ENCODE results near the gene ARV1.
A peak's percentile ranks its signal among the peaks of the same experiment; 100 is the strongest.
"Not testable (repeated sequence)": the region's sequence is repeated elsewhere in the genome, so short reads cannot be mapped to it uniquely, and the experiment has no call there.

The ARV1 gene

DNA sequence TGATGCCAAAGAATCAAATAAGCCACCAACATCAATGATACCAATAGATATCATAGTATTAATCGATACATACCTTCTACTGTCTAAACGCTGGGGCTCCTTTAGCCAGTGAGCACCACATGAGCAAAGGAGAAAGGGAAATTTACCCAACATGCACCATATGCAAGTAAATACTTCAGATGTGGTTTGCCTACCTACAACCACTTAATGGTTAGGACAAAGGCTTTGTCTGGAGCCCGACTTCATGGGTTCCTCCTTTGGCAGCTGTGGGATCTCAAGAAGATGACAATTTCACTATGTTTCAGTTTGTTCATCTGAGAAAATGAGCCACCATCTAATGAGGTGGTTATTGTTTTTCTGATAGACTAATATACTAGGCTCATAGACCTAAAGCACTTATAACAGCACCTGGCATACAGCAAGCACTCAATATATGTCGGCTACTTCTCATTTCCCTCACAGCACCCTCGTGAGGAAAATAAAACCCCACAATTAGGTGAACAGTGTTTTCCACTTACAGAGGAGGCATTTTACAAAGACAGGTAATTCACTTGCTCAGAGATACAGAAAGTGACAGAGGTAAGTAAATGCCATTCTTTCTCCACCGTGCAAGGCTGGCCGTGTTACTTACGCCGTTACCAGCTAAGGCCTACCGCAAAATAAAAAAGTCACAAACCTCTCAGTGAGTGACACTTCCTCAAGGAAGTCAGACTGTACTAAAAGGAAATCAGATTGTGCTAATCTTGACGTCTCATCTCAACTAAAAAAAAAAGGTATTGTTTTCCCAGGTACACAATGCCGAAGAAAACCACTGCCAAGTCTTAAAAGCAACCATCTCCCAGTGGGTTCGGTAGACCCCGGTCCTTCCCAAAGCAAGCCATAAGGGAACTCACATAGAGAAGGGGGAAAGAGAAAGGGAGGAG lies 1.8 kb upstream of the ARV1 start:
- DNase-seq, result no peak

DNA sequence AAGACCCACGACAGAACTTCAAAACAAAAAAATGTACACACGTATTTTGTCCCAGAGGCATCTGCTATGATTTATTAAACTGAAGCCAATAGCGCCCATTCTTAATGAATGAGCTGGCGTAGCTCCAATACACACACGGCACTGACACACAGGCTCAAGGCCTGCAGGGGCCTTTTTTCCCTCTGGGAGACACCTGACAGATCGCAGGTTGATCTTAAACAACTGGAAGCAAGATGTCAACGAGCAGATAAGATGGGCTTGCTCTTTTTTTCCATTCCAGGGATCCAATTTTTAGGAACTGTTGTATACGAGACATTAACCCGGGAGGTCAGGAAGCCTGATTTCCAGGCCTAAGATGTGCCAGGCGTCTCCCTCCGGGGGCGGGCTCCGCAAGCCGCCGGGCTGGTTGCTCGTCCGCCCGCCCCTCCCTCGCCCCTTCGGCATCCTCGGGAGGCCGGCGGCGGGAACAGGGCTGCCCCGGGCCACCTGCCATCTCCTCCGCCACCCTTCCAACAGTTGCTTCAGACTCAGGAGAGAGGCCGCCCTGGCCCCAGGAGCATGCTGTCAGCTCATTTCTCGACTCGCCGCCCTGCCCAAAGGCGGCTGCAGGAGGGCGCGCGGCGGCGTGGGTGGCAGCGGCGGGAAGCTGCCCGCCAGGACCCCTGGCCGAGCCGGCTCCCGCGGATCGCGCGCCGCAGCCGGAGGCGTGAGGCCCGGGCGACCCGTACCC lies 968 bp upstream of the ARV1 start:
- peak; percentile 71 to 78 for DNase-seq

- no peak for DNase-seq
These were observed 459 bp downstream of the ARV1 start for GRCh38 chr1:230979389-230979716.

DNA sequence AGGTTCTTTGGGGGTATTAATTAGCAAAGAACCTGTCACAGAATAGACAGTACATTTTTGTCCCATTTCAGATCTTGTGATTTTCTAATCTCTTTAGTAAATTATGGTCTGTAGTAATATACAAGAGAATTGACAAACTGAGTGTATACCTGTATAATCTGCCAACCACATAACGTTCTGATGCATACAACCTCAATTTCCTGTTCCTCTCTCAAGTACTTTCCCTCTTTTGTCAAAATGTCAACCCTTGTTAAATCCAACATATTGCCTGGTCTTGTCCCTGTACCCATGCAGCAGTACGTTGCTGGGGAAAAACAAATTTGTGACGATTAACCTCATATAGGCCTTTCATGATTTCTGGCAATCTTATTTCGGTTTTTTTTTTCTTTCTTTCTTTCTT lies 1.1 kb downstream of the ARV1 start:
- no peak for DNase-seq

- DNase-seq, result no peak
These were observed 3.8 kb downstream of the ARV1 start for GRCh38 chr1:230982696-230983095.

DNA sequence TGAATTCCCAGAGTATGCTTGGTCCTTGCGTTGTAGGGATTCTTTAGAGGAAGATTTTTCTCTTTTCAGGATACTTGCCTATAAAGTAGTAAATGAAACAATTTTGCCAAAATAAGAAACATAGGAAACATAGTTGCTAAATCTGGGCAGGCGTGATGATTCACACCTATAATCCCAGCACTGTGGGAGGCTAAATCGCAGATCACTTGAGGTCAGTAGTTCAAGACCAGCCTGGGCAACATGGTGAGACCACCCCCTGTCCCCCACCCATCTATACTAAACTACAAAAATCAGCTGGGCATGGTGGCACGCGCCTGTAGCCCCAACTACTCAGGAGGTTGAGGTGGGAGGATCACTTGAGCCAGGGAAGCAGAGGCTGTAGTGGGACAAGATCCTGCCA lies 4.9 kb downstream of the ARV1 start:
- DNase-seq, result no peak

- DNase-seq, result not testable (repeated sequence)
These were observed 6.0 kb downstream of the ARV1 start for GRCh38 chr1:230984622-230985515.

- no peak for DNase-seq
These were observed 6.8 kb downstream of the ARV1 start for GRCh38 chr1:230985711-230986110.

DNA sequence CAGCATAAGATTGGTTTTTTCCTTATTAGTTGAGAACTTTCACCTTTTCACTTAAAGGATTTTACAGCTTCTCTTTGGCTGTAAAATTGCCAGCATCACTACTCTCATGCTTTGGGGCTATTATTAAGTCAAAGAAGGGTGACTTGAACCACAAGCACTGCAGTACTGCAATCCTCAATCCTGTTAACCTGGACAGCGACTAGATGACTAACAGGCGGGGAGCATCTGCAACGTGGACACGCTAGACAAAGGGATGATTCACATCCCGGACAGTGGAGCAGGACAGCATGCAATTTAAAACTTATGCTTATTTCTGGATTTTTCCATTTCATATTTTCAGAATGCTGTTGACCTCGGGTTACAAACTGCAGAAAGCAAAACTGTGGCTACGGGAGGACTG lies 8.1 kb downstream of the ARV1 start:
- DNase-seq, result no peak

GRCh38 chr1:230987448-230987847 lies 8.6 kb downstream of the ARV1 start:
- no peak for DNase-seq

DNA sequence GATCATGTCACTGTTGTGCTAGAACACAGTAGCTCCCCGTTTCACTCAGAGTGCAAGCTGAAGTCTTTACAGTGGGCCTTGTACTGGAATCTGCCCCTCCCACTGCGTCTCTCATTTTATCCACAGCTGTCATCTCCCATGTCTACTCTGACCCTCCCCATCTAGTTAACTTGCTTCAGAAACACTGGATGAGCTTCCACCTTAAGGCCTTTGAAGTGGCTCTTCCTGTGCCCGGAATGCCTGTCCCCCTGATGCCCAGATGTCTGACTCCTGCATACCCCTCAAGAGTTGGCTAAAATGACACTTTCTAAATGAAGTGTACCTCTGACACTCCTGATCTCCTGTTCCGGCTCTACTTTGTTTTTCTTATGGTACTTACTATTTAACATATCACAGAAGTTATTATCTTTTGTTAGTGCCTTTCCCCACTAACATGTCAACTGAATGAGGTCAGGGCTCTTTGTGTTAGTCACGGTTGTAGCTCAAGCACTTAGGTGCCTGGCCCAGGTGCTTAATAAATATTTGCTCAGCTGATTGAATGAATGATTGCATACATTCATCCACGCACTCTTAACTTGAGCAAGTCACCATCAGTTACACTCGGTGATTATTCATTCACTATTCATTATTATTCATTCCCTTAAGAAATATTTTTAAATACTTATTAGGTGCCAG lies 13.3 kb downstream of the ARV1 start:
- DNase-seq, result peak in 1 of 2 experiments; percentile 3

GRCh38 chr1:230994860-230995259 lies 16.0 kb downstream of the ARV1 start:
- no peak for DNase-seq

GRCh38 chr1:231000201-231000600 lies 21.3 kb downstream of the ARV1 start:
- no peak for DNase-seq

DNA sequence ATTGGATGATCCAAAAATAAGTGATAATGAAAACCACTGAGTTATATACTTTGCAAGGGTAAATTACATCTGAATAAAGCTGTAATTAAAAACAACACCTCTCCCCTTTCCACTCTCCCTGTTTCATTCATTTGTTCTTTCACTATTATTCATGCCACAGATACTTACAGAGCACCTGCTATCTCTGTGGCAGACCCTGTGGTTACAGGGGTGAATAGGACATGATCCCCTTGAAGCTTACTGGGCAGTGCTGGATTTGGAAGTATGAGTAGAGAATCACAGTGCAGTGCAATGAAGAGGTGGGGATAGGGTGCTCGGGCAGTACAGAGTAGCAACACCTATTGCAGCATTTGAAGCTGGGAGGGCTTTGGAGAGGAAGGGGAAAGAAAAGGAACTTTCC lies 21.7 kb downstream of the ARV1 start:
- no peak for DNase-seq

GRCh38 chr1:231001892-231002291 lies 23.0 kb downstream of the ARV1 start:
- DNase-seq, result no peak

GRCh38 chr1:231007535-231007934 lies 28.6 kb downstream of the ARV1 start:
- DNase-seq, result not testable (repeated sequence)

GRCh38 chr1:231011360-231011759 lies 32.5 kb downstream of the ARV1 start:
- DNase-seq, result no peak

- no peak for DNase-seq
These were observed 33.1 kb downstream of the ARV1 start for GRCh38 chr1:231011963-231012362.

DNA sequence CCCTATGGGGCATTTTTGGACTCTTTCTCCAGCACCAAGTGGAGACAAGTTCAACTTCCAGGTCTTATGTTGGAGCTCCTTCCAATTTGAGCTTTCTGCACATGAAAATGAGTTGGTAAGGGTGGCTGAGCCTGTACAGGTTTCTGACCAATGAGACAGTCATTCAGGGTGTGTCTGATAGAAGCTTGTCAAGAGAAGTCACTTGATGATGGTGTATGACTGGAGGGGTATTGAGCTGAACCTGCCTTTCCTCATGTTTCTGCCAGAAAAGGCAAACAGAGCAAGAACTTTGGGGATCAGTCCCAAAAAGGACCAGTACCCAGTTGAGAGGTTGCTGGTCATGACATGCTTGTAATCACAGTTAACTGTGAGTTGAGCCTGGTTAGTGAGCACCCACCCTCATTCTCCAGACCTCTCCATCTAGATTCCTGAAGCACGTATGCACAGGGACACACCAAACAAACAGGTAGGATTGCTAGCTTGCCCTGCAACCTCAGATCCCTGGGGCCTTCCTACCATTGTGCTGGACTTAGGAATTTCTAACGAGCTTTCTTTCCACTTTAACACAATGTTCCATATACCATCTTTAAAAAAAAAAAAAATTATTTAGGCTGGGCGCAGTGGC lies 34.6 kb downstream of the ARV1 start:
- DNase-seq, result no peak

- no peak for DNase-seq
These were observed 37.3 kb downstream of the ARV1 start for GRCh38 chr1:231016234-231016633.

DNA sequence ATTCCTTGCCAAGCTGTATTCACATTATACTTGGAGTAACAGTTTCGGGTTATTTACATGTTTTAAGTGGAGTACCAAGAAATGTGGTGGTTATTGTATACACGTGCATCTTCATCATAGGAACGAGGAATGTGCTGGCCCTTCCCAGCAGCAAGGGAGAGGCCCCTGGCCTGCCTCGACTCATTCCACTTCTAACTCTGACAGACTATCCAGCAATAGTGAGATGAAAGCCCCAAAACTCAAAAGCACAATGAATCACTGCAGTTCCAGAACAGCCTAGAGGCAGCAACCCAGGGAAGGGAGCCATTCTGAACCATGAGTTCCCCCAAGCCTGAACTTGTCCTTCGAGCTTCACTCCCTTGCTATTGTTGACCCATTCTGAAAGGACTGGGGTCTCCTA lies 38.1 kb downstream of the ARV1 start:
- no peak for DNase-seq

DNA sequence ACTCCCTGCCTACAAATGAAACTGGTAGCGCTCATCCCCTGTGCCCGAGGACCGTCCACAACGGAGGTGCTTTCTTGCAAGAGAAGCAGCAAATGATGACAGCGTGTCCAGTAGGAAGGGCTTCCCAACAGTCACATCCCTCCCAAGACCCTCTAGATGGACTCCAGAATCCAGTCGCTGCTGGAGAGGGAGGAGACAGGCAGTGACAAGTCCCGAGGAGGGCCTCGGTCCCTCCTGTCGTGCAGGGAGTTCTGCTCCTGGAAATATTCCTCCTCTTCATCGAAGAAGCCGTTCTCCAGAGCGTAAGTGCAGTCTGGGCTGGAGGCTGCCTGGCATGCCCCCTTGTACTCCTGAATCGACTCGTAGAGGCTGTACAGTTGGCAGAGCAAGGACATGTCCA lies 40.8 kb downstream of the ARV1 start:
- DNase-seq, result no peak

All from NCI-H2081 (cell line).